ENCODE results near the gene CDH24. TPM values are rescaled to one million over a fixed set of nuclear protein-coding genes. Genes with fewer than 3 reads are reported as not detected.

The CDH24 gene
- polyA plus RNA-seq, 3 donors: 0.13 to 0.14 TPM; not detected in 1

DNA sequence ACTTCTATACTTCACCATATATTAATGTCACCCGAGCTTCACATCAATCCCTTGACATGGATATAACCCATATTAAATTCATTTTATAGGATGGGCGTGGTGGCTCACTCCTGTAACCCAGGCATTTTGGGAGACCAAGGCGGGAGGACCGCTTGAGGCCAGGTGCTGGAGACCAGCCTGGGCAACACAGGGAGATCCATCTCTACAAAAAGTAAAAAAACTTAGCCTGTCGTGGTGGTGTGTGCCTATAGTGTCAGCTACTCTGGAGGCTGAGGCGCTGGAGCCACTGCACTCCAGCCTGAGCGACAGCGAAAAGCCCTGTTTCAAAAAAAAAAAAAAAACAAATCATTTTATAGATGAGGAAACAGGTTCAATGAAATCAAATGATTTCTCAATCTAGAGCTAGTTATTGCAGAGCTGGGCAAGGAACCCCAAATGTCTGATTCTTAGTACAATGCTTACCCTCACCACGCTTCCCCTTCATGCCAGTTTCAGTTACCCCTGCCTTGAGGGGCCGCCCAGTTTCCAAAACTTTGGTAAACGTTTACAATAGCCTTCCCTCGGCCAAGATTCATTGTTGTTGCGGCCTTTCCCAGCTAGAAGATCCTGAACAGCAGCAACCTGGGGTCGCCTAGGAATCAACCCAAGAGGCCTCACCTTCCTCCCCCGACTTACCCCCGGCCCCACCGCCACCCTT is 23.4 kb downstream of the CDH24 start:
- peaks cover 22% of the 10 kb centered on the region for H3K79me2 ChIP-seq (ENCODE audit: insufficient read depth, low read length)
- TF ChIP-seq, protein P1, sequence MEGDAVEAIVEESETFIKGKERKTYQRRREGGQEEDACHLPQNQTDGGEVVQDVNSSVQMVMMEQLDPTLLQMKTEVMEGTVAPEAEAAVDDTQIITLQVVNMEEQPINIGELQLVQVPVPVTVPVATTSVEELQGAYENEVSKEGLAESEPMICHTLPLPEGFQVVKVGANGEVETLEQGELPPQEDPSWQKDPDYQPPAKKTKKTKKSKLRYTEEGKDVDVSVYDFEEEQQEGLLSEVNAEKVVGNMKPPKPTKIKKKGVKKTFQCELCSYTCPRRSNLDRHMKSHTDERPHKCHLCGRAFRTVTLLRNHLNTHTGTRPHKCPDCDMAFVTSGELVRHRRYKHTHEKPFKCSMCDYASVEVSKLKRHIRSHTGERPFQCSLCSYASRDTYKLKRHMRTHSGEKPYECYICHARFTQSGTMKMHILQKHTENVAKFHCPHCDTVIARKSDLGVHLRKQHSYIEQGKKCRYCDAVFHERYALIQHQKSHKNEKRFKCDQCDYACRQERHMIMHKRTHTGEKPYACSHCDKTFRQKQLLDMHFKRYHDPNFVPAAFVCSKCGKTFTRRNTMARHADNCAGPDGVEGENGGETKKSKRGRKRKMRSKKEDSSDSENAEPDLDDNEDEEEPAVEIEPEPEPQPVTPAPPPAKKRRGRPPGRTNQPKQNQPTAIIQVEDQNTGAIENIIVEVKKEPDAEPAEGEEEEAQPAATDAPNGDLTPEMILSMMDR (IDR thresholded peaks at IDR 0.05): no peak
- intact Hi-C loops (cut with micrococcal nuclease): no loop called here
- H3K4me1 ChIP-seq (ENCODE audit: control insufficient read depth in 1 of 2, insufficient read depth in 2 of 2, low read length in 2 of 2): peaks cover 16% of the 10 kb centered on the region in 2 donors
- H3K9me3 Mint-ChIP-seq: no peaks in the 10 kb centered on the region
- 11% methylated on average over 10 of the region's 17 CpGs for WGBS (ENCODE audit: insufficient coverage)
- H3K27ac ChIP-seq (ENCODE audit: low read depth in 1 of 2, low read length in 2 of 2): peak overlapping the region; percentile 69 to 96
- H3K27me3 ChIP-seq (ENCODE audit: control insufficient read depth in 2 of 2, insufficient read depth in 2 of 2, low read length in 2 of 2): no peaks in the 10 kb centered on the region
- H3K27ac Mint-ChIP-seq: peak overlapping the region; percentile 92 to 99 (median 97)
- H3K4me3 Mint-ChIP-seq: peak overlapping the region; percentile 87 to 92
- peaks cover 17% of the 10 kb centered on the region for H3K4me1 Mint-ChIP-seq
- peaks cover 0 to 1% (median 0%) of the 10 kb centered on the region in 3 donors for H3K27me3 Mint-ChIP-seq (ENCODE audit: low read depth in 3 of 3)
- peaks cover 24 to 30% of the 10 kb centered on the region in 2 donors for H3K36me3 ChIP-seq (replicated peaks in 1 of 2; ENCODE audit: control insufficient read depth in 1 of 2, insufficient read depth in 2 of 2, low read length in 2 of 2)
- no peak for DNase-seq
- H3K9ac ChIP-seq (ENCODE audit: insufficient read depth, low read length, poor library complexity, severe bottlenecking): peak overlapping the region; percentile 89
- H2AFZ ChIP-seq (ENCODE audit: insufficient read depth, low read depth, low read length, poor library complexity, severe bottlenecking): peak overlapping the region; percentile 99
- peaks cover 23 to 39% of the 10 kb centered on the region in 2 donors for H3K36me3 Mint-ChIP-seq
- peak overlapping the region; percentile 80 to 95 (median 88) for H3K4me3 ChIP-seq (replicated peaks in 1 of 3; ENCODE audit: low read depth in 2 of 3, low read length in 3 of 3)
- H3K4me2 ChIP-seq (replicated peaks; ENCODE audit: extremely low read depth, low read length, poor library complexity, severe bottlenecking): peak overlapping the region; percentile 98
- H4K20me1 ChIP-seq (ENCODE audit: insufficient read depth, low read length): no peaks in the 10 kb centered on the region
- no peaks in the 10 kb centered on the region for H3K9me3 ChIP-seq (replicated peaks in 1 of 2; ENCODE audit: control insufficient read depth in 1 of 2, insufficient read depth in 1 of 2, low read length in 2 of 2)

DNA sequence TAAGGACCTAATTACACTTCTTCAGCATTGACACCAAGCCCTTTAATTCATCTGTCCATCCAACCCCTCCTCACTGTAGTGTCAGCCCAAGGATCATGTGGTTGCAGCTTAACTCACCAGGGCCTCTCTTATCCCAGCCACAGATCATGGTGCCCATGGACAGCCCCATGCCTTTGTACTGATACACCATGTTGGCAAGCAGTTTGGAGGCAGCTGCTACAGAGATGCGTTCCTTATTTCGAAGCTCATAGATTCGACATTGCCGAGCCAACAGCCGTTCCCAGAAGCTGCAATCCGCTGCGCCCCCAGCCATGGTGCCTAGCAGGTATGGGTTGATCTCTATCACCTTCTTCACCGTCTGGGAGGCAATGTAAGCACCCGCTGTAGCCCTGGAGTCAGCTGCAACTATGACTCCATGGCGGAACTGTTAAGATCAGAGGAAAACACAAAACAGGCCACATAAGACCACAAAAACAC is 24.0 kb downstream of the CDH24 start:
- DNase-seq: no peak
- peaks cover 29 to 36% of the 10 kb centered on the region in 2 donors for H3K36me3 ChIP-seq (replicated peaks in 1 of 2; ENCODE audit: control insufficient read depth in 1 of 2, insufficient read depth in 2 of 2, low read length in 2 of 2)
- no peak overlapping the region for H3K4me3 ChIP-seq (replicated peaks in 1 of 3; ENCODE audit: low read depth in 2 of 3, low read length in 3 of 3)
- Mint-ChIP-seq H3K27ac (no peak overlapping the region), H3K4me3 (no peak overlapping the region), H3K36me3 (peaks cover 26 to 43% of the 10 kb centered on the region in 2 donors), H3K4me1 (peaks cover 21% of the 10 kb centered on the region), H3K9me3 (no peaks in the 10 kb centered on the region), H3K27me3 (ENCODE audit: low read depth in 3 of 3) (peaks cover 0 to 1% (median 0%) of the 10 kb centered on the region in 3 donors)
- H3K27ac ChIP-seq (ENCODE audit: low read depth in 1 of 2, low read length in 2 of 2): no peak overlapping the region
- H3K4me1 ChIP-seq (ENCODE audit: control insufficient read depth in 1 of 2, insufficient read depth in 2 of 2, low read length in 2 of 2): peaks cover 16 to 19% of the 10 kb centered on the region in 2 donors
- no peaks in the 10 kb centered on the region for H3K9me3 ChIP-seq (replicated peaks in 1 of 2; ENCODE audit: control insufficient read depth in 1 of 2, insufficient read depth in 1 of 2, low read length in 2 of 2)
- 99% methylated on average over 10 of the region's 10 CpGs for WGBS (ENCODE audit: insufficient coverage)
- no peak overlapping the region for H2AFZ ChIP-seq (ENCODE audit: insufficient read depth, low read depth, low read length, poor library complexity, severe bottlenecking)
- H3K27me3 ChIP-seq (ENCODE audit: control insufficient read depth in 2 of 2, insufficient read depth in 2 of 2, low read length in 2 of 2): no peaks in the 10 kb centered on the region
- no peak overlapping the region for H3K4me2 ChIP-seq (replicated peaks; ENCODE audit: extremely low read depth, low read length, poor library complexity, severe bottlenecking)
- H3K9ac ChIP-seq (ENCODE audit: insufficient read depth, low read length, poor library complexity, severe bottlenecking): no peak overlapping the region
- TF ChIP-seq, protein P1 (IDR thresholded peaks at IDR 0.05): no peak
- no peaks in the 10 kb centered on the region for H4K20me1 ChIP-seq (ENCODE audit: insufficient read depth, low read length)
- intact Hi-C loops (cut with micrococcal nuclease): no loop called here
- H3K79me2 ChIP-seq (ENCODE audit: insufficient read depth, low read length): peaks cover 22% of the 10 kb centered on the region

Data from CD14-positive monocyte (primary cell).